Measurements from ENCODE around the gene SCYGR2. TPM values are rescaled to one million over a fixed set of nuclear protein-coding genes. Genes with fewer than 3 reads are reported as not detected.

SCYGR2 gene
- total RNA-seq, 1 experiment from 2014 or later, result not detected

- H3K27me3 Mint-ChIP-seq (ENCODE audit: low read depth), result no peaks in the 10 kb centered on the region
- no peak overlapping the region for H3K4me3 Mint-ChIP-seq
- H3K9me3 Mint-ChIP-seq, result peaks cover 28% of the 10 kb centered on the region
- CTCF ChIA-PET, result no interaction called here
- H3K36me3 Mint-ChIP-seq, result peaks cover 12% of the 10 kb centered on the region
- TF ChIP-seq ZNF425 (CRISPR knock-in tag; conservative IDR thresholded peaks at IDR 0.05), result no peak
- TF ChIP-seq ZNF423 (CRISPR knock-in tag; IDR thresholded peaks at IDR 0.05), result no peak
- TF ChIP-seq ATF1 (CRISPR knock-in tag; IDR thresholded peaks at IDR 0.05), result no peak
- no peak for TF ChIP-seq STAT6 (CRISPR knock-in tag; conservative IDR thresholded peaks at IDR 0.05; ENCODE audit: low read depth)
- no peak for TF ChIP-seq ATF2 (CRISPR knock-in tag; IDR thresholded peaks at IDR 0.05; ENCODE audit: borderline replicate concordance, low read depth)
- no peak for TF ChIP-seq PRDM15 (CRISPR knock-in tag; IDR thresholded peaks at IDR 0.05)
- TF ChIP-seq USF1 (CRISPR knock-in tag; IDR thresholded peaks at IDR 0.05), result no peak
- TF ChIP-seq TP53 (CRISPR knock-in tag; IDR thresholded peaks at IDR 0.05), result no peak
- TF ChIP-seq E2F4 (CRISPR knock-in tag; IDR thresholded peaks at IDR 0.05; ENCODE audit: borderline replicate concordance, low read depth), result no peak
- no peak for TF ChIP-seq ERG (CRISPR knock-in tag; IDR thresholded peaks at IDR 0.05)
- no peaks in the 10 kb centered on the region; the same call in 1 of the 2 replicates for H3K4me1 Mint-ChIP-seq
- H3K27ac Mint-ChIP-seq, result no peak overlapping the region
- DNase-seq (ENCODE audit: low spot score) (no peak), ATAC-seq (no peak)
- POLR2A ChIA-PET, result no interaction called here
These were observed 16.3 kb upstream of the SCYGR2 start for GRCh38 chr2:227582369-227582768.

All from WTC11 (cell line).